Chondrocyte (in vitro differentiated cells): ENCODE data around the gene ANGPTL8. TPM values are rescaled to one million over a fixed set of nuclear protein-coding genes. Genes with fewer than 3 reads are reported as not detected.

Experiments used
- DNase-seq: peaks from one replicate; pipeline ENCODE4 v3.0.0; 2021; ENCODE audit warnings: mixed read lengths, low spot score
- H3K27ac Mint-ChIP-seq: one replicate; pipeline ENCODE4 v1.8.0; 2021; ENCODE audit warnings: mild to moderate bottlenecking, moderate library complexity, mixed read lengths; ENCODE audit not compliant: unreplicated experiment
- H3K27me3 Mint-ChIP-seq: 2 replicates; pipeline ENCODE4 v1.8.0; 2021; ENCODE audit warnings: low read depth, mixed read lengths
- H3K36me3 Mint-ChIP-seq: 2 replicates; pipeline ENCODE4 v1.8.0; 2021; ENCODE audit warnings: low read depth, mixed read lengths
- H3K4me1 Mint-ChIP-seq: 2 replicates; pipeline ENCODE4 v1.8.0; 2021; ENCODE audit warnings: low read depth, mild to moderate bottlenecking, mixed read lengths
- H3K4me3 Mint-ChIP-seq: one replicate; pipeline ENCODE4 v1.8.0; 2021; ENCODE audit warnings: mild to moderate bottlenecking, moderate library complexity, mixed read lengths; ENCODE audit not compliant: unreplicated experiment
- H3K9me3 Mint-ChIP-seq: 2 replicates; pipeline ENCODE4 v1.8.0; 2021; ENCODE audit warnings: low read depth, mixed read lengths
- total RNA-seq: library from RNA; stranded (reverse); gene quantifications from 3 replicates; pipeline ENCODE4 v1.2.1, GENCODE V29; 2021
- TF ChIP-seq, protein P1 (sequence below): fragments of 200-600 bp; sonication (generic); IDR thresholded peaks from 2 replicates; pipeline ENCODE4 v1.5.0; 2021; ENCODE audit warnings: antibody characterized with exemption, mild to moderate bottlenecking, moderate library complexity

The ANGPTL8 gene
- total RNA-seq, 1 donor from 2014 or later, result not detected

DNA sequence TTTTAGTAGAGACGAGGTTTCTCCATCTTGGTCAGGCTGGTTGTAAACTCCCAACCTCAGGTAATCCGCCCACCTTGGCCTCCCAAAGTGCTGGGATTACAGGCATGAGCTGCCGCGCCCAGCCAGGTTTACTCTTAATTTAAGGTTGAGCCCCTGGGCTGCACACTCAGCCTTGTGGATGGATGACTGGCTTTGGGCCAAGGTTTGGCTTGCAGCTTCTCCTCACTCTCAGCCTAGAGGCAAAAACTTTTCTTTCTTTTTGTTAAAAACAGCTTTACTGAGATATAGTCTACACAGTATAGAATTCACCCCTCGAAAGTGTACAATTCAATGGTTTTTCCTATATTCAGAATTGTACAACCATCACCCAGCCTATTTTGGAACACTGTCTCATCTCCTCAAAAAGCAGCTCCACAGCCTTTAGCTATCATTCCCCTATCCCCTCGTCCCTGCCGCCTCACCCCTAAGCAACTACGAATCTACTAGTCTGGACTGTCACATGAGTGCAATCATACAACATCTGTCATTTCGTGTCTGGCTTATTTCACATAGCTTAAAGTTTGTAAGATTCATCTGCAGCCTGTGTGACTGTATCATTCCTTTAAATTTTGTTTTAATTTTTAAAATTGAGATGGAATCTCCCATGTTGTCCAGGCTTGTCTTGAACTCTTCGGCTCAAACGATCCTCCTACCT is 42.1 kb downstream of the ANGPTL8 start:
- TF ChIP-seq, protein P1, sequence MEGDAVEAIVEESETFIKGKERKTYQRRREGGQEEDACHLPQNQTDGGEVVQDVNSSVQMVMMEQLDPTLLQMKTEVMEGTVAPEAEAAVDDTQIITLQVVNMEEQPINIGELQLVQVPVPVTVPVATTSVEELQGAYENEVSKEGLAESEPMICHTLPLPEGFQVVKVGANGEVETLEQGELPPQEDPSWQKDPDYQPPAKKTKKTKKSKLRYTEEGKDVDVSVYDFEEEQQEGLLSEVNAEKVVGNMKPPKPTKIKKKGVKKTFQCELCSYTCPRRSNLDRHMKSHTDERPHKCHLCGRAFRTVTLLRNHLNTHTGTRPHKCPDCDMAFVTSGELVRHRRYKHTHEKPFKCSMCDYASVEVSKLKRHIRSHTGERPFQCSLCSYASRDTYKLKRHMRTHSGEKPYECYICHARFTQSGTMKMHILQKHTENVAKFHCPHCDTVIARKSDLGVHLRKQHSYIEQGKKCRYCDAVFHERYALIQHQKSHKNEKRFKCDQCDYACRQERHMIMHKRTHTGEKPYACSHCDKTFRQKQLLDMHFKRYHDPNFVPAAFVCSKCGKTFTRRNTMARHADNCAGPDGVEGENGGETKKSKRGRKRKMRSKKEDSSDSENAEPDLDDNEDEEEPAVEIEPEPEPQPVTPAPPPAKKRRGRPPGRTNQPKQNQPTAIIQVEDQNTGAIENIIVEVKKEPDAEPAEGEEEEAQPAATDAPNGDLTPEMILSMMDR, result no peak
- Mint-ChIP-seq H3K36me3 (no peaks in the 10 kb centered on the region), H3K27me3 (peaks cover 2% of the 10 kb centered on the region), H3K9me3 (no peaks in the 10 kb centered on the region), H3K4me1 (peaks cover 17% of the 10 kb centered on the region), H3K4me3 (no peak overlapping the region), H3K27ac (peak overlapping the region; percentile 46)
- DNase-seq, result no peak

DNA sequence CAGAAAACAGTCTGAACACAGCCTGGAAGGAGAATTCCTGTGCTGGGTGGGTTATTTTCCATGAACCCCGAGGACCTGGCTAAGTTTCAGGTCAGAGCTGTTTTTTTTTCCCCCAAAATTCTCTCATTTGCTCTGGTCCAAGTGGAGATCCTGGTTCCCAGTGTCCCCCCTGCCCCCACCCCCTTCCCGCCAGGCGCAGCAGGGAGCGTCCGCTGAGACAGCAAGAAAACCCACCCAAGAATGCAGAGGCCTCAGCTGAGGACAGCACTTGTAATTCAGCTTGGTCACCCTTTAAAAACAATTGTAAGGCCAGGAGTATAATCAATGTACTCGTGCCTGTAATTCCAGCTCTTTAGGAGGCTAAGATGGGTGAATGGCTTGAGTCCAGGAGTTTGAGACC is 45.1 kb downstream of the ANGPTL8 start:
- H3K27me3 Mint-ChIP-seq, result no peaks in the 10 kb centered on the region
- no peaks in the 10 kb centered on the region for H3K9me3 Mint-ChIP-seq
- H3K4me3 Mint-ChIP-seq, result no peak overlapping the region
- no peaks in the 10 kb centered on the region for H3K36me3 Mint-ChIP-seq
- DNase-seq, result no peak
- TF ChIP-seq, protein P1, result no peak
- H3K27ac Mint-ChIP-seq, result peak overlapping the region; percentile 49
- H3K4me1 Mint-ChIP-seq, result peaks cover 23% of the 10 kb centered on the region

DNA sequence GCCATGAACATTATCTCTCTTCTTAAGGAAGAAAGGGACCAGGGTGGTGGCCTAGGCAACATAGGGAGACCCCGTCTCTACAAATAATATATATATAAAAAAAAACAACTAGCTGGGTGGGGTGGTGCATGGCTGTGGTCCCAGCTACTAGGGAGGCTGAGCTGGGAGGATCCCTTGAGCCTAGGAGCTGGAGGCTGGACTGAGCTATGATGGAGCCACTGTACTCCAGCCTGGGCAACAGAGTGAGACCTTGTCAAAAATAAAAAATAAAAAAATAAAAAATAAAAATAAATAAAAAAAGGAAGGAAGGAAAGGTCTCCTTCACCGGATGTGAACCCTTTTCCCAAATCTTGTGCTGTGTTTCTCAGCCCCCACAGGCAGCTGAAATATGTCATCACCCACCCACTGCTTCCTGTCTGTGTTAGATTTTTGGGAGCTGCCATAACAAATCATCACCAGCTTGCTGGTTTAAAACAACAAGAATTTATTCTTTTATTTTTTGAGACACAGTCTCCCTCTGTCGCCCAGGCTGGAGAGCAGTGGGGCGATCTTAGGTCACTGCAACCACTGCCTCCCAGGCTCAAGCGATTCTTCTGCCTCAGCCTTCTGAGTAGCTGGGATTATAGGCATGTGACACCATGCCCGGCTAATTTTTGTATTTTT is 47.0 kb downstream of the ANGPTL8 start:
- Mint-ChIP-seq H3K4me1 (peaks cover 22% of the 10 kb centered on the region), H3K4me3 (no peak overlapping the region), H3K9me3 (no peaks in the 10 kb centered on the region), H3K27me3 (no peaks in the 10 kb centered on the region), H3K27ac (peak overlapping the region; percentile 69), H3K36me3 (no peaks in the 10 kb centered on the region)
- TF ChIP-seq, protein P1, result peak; percentile 73
- DNase-seq, result no peak

DNA sequence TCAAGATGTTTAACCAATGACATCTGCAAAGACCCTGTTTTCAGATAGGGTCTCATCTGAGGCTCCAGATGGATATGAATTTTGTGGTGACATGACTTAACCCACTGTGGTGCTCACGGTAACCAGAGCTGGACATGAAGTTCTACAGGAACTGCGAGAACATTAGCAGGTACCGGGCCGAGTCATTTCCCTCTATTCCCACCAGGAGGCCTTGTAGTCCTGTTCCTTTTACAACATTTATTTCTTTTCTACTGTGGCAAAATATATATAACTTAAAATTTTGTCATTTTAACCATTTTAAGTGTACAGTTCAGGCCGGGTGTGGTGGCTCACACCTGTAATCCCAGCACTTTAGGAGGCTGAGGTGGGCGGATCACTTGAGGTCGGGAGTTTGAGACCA is 48.9 kb downstream of the ANGPTL8 start:
- DNase-seq, result no peak
- H3K27ac Mint-ChIP-seq, result no peak overlapping the region
- no peak overlapping the region for H3K4me3 Mint-ChIP-seq
- no peaks in the 10 kb centered on the region for H3K9me3 Mint-ChIP-seq
- TF ChIP-seq, protein P1, result peak; percentile 76
- H3K4me1 Mint-ChIP-seq, result peaks cover 19% of the 10 kb centered on the region
- no peaks in the 10 kb centered on the region for H3K36me3 Mint-ChIP-seq
- no peaks in the 10 kb centered on the region for H3K27me3 Mint-ChIP-seq

DNA sequence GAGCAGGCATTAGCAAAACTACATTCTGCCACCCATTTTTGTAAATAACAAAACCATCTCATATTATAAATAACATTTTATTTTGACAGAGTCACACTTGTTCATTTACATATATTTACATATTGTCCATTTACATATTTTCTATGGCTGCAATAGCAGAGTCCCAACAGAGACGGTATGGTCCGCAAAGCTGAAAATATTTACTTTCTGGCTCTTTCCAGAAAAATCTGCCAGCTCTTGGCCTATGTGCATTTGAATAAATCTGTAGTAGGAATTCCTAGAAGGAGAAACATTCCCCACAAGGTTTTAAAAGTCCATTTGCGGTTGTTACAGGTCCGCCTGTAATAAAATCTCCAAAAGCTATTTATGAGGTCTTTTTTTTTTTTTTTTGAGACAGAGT is 50.8 kb downstream of the ANGPTL8 start:
- Mint-ChIP-seq H3K27ac (no peak overlapping the region), H3K27me3 (no peaks in the 10 kb centered on the region), H3K4me3 (no peak overlapping the region), H3K9me3 (no peaks in the 10 kb centered on the region), H3K4me1 (peaks cover 20% of the 10 kb centered on the region), H3K36me3 (no peaks in the 10 kb centered on the region)
- TF ChIP-seq, protein P1, result no peak
- DNase-seq, result no peak
